ENCODE data around the gene PXT1.
"Not testable (repeated sequence)": the region's sequence is repeated elsewhere in the genome, so short reads cannot be mapped to it uniquely, and the experiment has no call there.

The PXT1 gene

GRCh38 chr6:36443471-36444428 lies 1.1 kb upstream of the PXT1 start:
- no peak for DNase-seq

- no peak for DNase-seq
Observed at GRCh38 chr6:36442103-36442670, 467 bp downstream of the PXT1 start.

- DNase-seq = peak; percentile 83 to 85
Observed at GRCh38 chr6:36441307-36441894, 1.3 kb downstream of the PXT1 start.

- no peak for DNase-seq
Observed at GRCh38 chr6:36436466-36436865, 6.2 kb downstream of the PXT1 start.

GRCh38 chr6:36432151-36432671 lies 10.4 kb downstream of the PXT1 start:
- no peak for DNase-seq

- DNase-seq = no peak
Observed at GRCh38 chr6:36431197-36431596, 11.5 kb downstream of the PXT1 start.

- DNase-seq = no peak
Observed at GRCh38 chr6:36430351-36430750, 12.3 kb downstream of the PXT1 start.

- no peak for DNase-seq
Observed at GRCh38 chr6:36428911-36429310, 13.7 kb downstream of the PXT1 start.

GRCh38 chr6:36426622-36427021 lies 16.0 kb downstream of the PXT1 start:
- no peak for DNase-seq

GRCh38 chr6:36423101-36423824 lies 19.4 kb downstream of the PXT1 start:
- peak; percentile 98 for DNase-seq

- DNase-seq = no peak
Observed at GRCh38 chr6:36422714-36423100, 19.9 kb downstream of the PXT1 start.

- no peak for DNase-seq
Observed at GRCh38 chr6:36419310-36419709, 23.3 kb downstream of the PXT1 start.

- DNase-seq = no peak
Observed at GRCh38 chr6:36418558-36418957, 24.1 kb downstream of the PXT1 start.

- DNase-seq = no peak
Observed at GRCh38 chr6:36414481-36414880, 28.2 kb downstream of the PXT1 start.

GRCh38 chr6:36413489-36414480 lies 28.9 kb downstream of the PXT1 start:
- DNase-seq = no peak

- DNase-seq = not testable (repeated sequence)
Observed at GRCh38 chr6:36409718-36410117, 32.9 kb downstream of the PXT1 start.

GRCh38 chr6:36404164-36404563 lies 38.5 kb downstream of the PXT1 start:
- DNase-seq = no peak

- DNase-seq = no peak
Observed at GRCh38 chr6:36402481-36402880, 40.2 kb downstream of the PXT1 start.

- no peak for DNase-seq
Observed at GRCh38 chr6:36399970-36400369, 42.7 kb downstream of the PXT1 start.

- no peak for DNase-seq
Observed at GRCh38 chr6:36392621-36393020, 50.0 kb downstream of the PXT1 start.

GRCh38 chr6:36389353-36389752 lies 53.3 kb downstream of the PXT1 start:
- no peak for DNase-seq
